Natural killer cell (primary cell): ENCODE measurements around the gene ARL13B. TPM values are rescaled to one million over a fixed set of nuclear protein-coding genes. Genes with fewer than 3 reads are reported as not detected.

ENCODE experiments used
- ATAC-seq, 3 donors: fragments of 150-1000 bp in 2 of 3; fragments of 200-7000 bp in 1 of 3; cut with Tn5 transposase; 1 replicate in 1 of 3; 2 replicates in 2 of 3; pipeline ENCODE4 v1.10.0; 2021; ENCODE audit warnings: mild to moderate bottlenecking in 2 of 3, moderate library complexity in 2 of 3
- DNase-seq, 2 donors: peaks; one replicate each; pipeline versions ENCODE4 v3.0.0 to v3.0.0-alpha.2; 2013 to 2021; ENCODE audit warnings: mixed read lengths in 1 of 2
- H3K27ac ChIP-seq: one replicate; pipeline ENCODE4 v1.5.1; 2013; ENCODE audit warnings: mild to moderate bottlenecking, low read length
- H3K27me3 ChIP-seq: one replicate; pipeline ENCODE4 v1.6.1; 2013; ENCODE audit warnings: low read length; ENCODE audit not compliant: control insufficient read depth, insufficient read depth
- H3K36me3 ChIP-seq: one replicate; pipeline ENCODE4 v1.6.1; 2013; ENCODE audit warnings: low read length; ENCODE audit not compliant: control insufficient read depth, insufficient read depth
- H3K4me1 ChIP-seq: one replicate; pipeline ENCODE4 v1.6.1; 2013; ENCODE audit warnings: low read length; ENCODE audit not compliant: control insufficient read depth, insufficient read depth
- H3K4me3 ChIP-seq: one replicate; pipeline ENCODE4 v1.5.1; 2013; ENCODE audit warnings: low read length
- H3K9me3 ChIP-seq: one replicate; pipeline ENCODE4 v1.6.1; 2013; ENCODE audit warnings: low read length; ENCODE audit not compliant: control insufficient read depth, insufficient read depth
- H3K27ac Mint-ChIP-seq, 2 donors: one replicate each; pipeline ENCODE4 v1.8.0; 2022; ENCODE audit warnings: mild to moderate bottlenecking in 2 of 2, mixed read lengths in 2 of 2, moderate library complexity in 1 of 2
- H3K27me3 Mint-ChIP-seq, 2 donors: one replicate each; pipeline ENCODE4 v1.8.0; 2022; ENCODE audit warnings: low read depth in 2 of 2, mixed read lengths in 2 of 2
- H3K36me3 Mint-ChIP-seq: one replicate; pipeline ENCODE4 v1.8.0; 2022; ENCODE audit warnings: mixed read lengths
- H3K4me1 Mint-ChIP-seq, 2 donors: one replicate each; pipeline ENCODE4 v1.8.0; 2022; ENCODE audit warnings: mixed read lengths in 2 of 2
- H3K4me3 Mint-ChIP-seq: one replicate; pipeline ENCODE4 v1.8.0; 2022; ENCODE audit warnings: mild to moderate bottlenecking, moderate library complexity, mixed read lengths
- H3K9me3 Mint-ChIP-seq, 2 donors: one replicate each; pipeline ENCODE4 v1.8.0; 2022; ENCODE audit warnings: mixed read lengths in 2 of 2
- CTCF ChIP-seq: fragments of 200-600 bp; IDR thresholded peaks from one replicate; pipeline ENCODE4 v1.8.0; 2022; ENCODE audit warnings: antibody characterized with exemption
- WGBS: methylation state at CpG from one replicate; pipeline ENCODE4 v1.1.7; 2013; ENCODE audit warnings: missing lambda C conversion rate; ENCODE audit not compliant: insufficient coverage; 5-methylcytosine and 5-hydroxymethylcytosine counted together
- intact Hi-C: fragments of 100-400 bp; cut with micrococcal nuclease; formaldehyde crosslinking; loops from one replicate; pipeline ENCODE4 v1.14.2; 2022
- total RNA-seq, 4 donors: library from RNA; stranded (reverse); fragments of 120-200 nt in 1 of 4; gene quantifications; one replicate each; pipeline versions ENCODE4 v1.2.3 to v1.2.4, GENCODE V29; 2013 to 2022

Gene ARL13B
- total RNA-seq: 10 to 100 TPM in 2 of 3 donors, 1 to 10 TPM in 1; 8.3 to 14.3 (median 10.5) TPM
- 10.0 TPM for total RNA-seq (2013)

DNA sequence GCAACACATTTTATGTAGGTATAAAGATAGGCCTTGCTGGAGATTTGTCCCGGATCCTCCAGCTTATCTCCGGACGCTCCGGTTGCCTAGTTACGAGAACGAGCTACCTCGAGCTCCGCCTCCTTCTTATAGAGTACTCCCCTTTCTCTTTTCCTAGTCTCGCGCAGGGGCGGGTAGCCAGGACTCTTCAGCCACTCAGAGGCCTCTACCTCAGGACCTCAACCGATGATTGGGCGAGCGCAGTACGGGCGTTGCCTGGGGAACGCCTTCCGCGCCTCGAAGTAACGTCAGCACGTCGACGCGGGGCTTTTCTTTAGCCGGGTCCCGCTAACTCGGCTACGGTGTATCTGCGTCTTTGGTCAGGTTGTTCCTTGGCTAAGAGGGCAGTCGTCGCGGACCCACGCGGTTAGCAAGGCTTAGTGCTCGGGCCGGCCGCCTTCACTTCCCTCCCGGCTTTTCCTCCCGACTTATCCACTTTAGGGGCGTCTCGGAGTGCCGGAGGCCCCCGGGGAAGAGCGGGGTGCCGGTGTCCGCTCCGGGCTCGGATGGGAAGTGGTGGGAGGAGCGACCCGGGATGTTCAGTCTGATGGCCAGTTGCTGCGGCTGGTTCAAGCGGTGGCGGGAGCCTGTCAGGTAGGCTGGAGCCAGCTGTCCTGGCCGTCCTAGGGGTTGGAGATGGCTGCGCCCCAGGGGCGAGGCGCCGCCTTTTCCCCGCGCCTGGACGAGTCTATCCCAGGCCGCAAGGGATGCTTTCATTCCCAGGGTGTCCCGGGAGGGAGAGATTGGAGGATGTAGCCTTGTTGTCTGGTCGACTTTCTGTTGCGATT lies at the start of gene ARL13B:
Gene ARL13B (plus strand): TSS at position 306 of the 827 bp plus-strand sequence. CDS start 269 bp downstream, at position 575.
- Mint-ChIP-seq H3K4me3 (peak within 1 kb of the TSS; percentile 92), H3K9me3 (no peaks in the 10 kb centered on the region), H3K27ac (peak within 1 kb of the TSS; percentile 91 to 94), H3K4me1 (peaks cover 15 to 20% of the 10 kb centered on the region in 2 donors), H3K36me3 (no peaks in the 10 kb centered on the region), H3K27me3 (peaks cover 4 to 8% of the 10 kb centered on the region in 2 donors)
- TF ChIP-seq CTCF: no peak
- peak; percentile 98 to 100 (median 99) for ATAC-seq
- H3K36me3 ChIP-seq: no peaks in the 10 kb centered on the region
- H3K27me3 ChIP-seq: no peaks in the 10 kb centered on the region
- intact Hi-C loops: loop anchor here (1.0 kb wide), 1 partner anchor 83 kb away; the partner anchor contains the start of gene NSUN3
- WGBS: under 1% methylated on average over 66 of the region's 66 CpGs
- DNase-seq: peak; percentile 91 to 98
- H3K4me1 ChIP-seq: peaks cover 10% of the 10 kb centered on the region
- peak within 1 kb of the TSS; percentile 90 for H3K27ac ChIP-seq
- H3K9me3 ChIP-seq: no peaks in the 10 kb centered on the region
- peak within 1 kb of the TSS; percentile 69 for H3K4me3 ChIP-seq

GRCh38 chr3:93931597-93932229 lies 48.2 kb upstream of the ARL13B start:
- no peaks in the 10 kb centered on the region for H3K36me3 ChIP-seq
- no peak for TF ChIP-seq CTCF
- Mint-ChIP-seq H3K27ac (no peak overlapping the region), H3K36me3 (no peaks in the 10 kb centered on the region), H3K4me3 (no peak overlapping the region), H3K9me3 (peaks cover 2% of the 10 kb centered on the region in 2 donors), H3K4me1 (no peaks in the 10 kb centered on the region), H3K27me3 (no peaks in the 10 kb centered on the region)
- intact Hi-C loops: no loop called here
- no peak for ATAC-seq
- no peak overlapping the region for H3K4me3 ChIP-seq
- no peaks in the 10 kb centered on the region for H3K27me3 ChIP-seq
- H3K4me1 ChIP-seq: no peaks in the 10 kb centered on the region
- no peak for DNase-seq
- 84% methylated on average over 5 of the region's 5 CpGs for WGBS
- H3K27ac ChIP-seq: no peak overlapping the region
- no peaks in the 10 kb centered on the region for H3K9me3 ChIP-seq

GRCh38 chr3:93934366-93935046 lies 45.4 kb upstream of the ARL13B start:
- H3K9me3 Mint-ChIP-seq: peaks cover 0 to 5% of the 10 kb centered on the region in 2 donors
- H3K36me3 ChIP-seq: no peaks in the 10 kb centered on the region
- no peak overlapping the region for H3K27ac ChIP-seq
- H3K27ac Mint-ChIP-seq: no peak overlapping the region
- no peaks in the 10 kb centered on the region for H3K9me3 ChIP-seq
- ATAC-seq: no peak
- no peaks in the 10 kb centered on the region for H3K36me3 Mint-ChIP-seq
- H3K4me3 ChIP-seq: no peak overlapping the region
- no peaks in the 10 kb centered on the region for H3K27me3 ChIP-seq
- H3K4me1 ChIP-seq: no peaks in the 10 kb centered on the region
- intact Hi-C loops: no loop called here
- no peak for DNase-seq
- no peak for TF ChIP-seq CTCF
- no peaks in the 10 kb centered on the region for H3K4me1 Mint-ChIP-seq
- no peak overlapping the region for H3K4me3 Mint-ChIP-seq
- 84% methylated on average over 3 of the region's 5 CpGs for WGBS
- no peaks in the 10 kb centered on the region for H3K27me3 Mint-ChIP-seq
